ENCODE data around the gene TMC8.

GRCh38 chr17:78146881-78147280 lies 16.3 kb downstream of the TMC8 start:
- TF ChIP-seq CTCF (IDR thresholded peaks at IDR 0.05) = no peak
- no peak for TF ChIP-seq POLR2A (IDR thresholded peaks at IDR 0.05)
